Hepatic stellate cell (primary cell): Measurements from ENCODE around the gene TNFRSF1B.

ENCODE experiments used
- DNase-seq: peaks from one replicate; pipeline ENCODE4 v3.0.0; 2011; ENCODE audit warnings: low spot score

Gene TNFRSF1B

GRCh38 chr1:12158357-12159092 lies 8.3 kb upstream of the TNFRSF1B start:
- DNase-seq, result no peak

GRCh38 chr1:12159816-12160215 lies 7.0 kb upstream of the TNFRSF1B start:
- DNase-seq, result no peak

- no peak for DNase-seq
Measured at GRCh38 chr1:12161324-12161661, 5.5 kb upstream of the TNFRSF1B start.

GRCh38 chr1:12161662-12162458 lies 4.9 kb upstream of the TNFRSF1B start:
- DNase-seq, result peak; percentile 93

GRCh38 chr1:12162459-12163137 lies 4.2 kb upstream of the TNFRSF1B start:
- DNase-seq, result no peak

- DNase-seq, result no peak
Measured at GRCh38 chr1:12163210-12163609, 3.6 kb upstream of the TNFRSF1B start.

- DNase-seq, result no peak
Measured at GRCh38 chr1:12164210-12164609, 2.6 kb upstream of the TNFRSF1B start.

- no peak for DNase-seq
Measured at GRCh38 chr1:12165342-12165741, 1.4 kb upstream of the TNFRSF1B start.

- DNase-seq, result no peak
Measured at GRCh38 chr1:12167493-12168429, 970 bp downstream of the TNFRSF1B start.

GRCh38 chr1:12168451-12169160 lies 1.8 kb downstream of the TNFRSF1B start:
- no peak for DNase-seq

- DNase-seq, result no peak
Measured at GRCh38 chr1:12169442-12170135, 2.8 kb downstream of the TNFRSF1B start.

- no peak for DNase-seq
Measured at GRCh38 chr1:12170263-12170671, 3.5 kb downstream of the TNFRSF1B start.

GRCh38 chr1:12171206-12172041 lies 4.6 kb downstream of the TNFRSF1B start:
- no peak for DNase-seq

- DNase-seq, result no peak
Measured at GRCh38 chr1:12172042-12172851, 5.5 kb downstream of the TNFRSF1B start.

- no peak for DNase-seq
Measured at GRCh38 chr1:12173041-12173509, 6.3 kb downstream of the TNFRSF1B start.

GRCh38 chr1:12173631-12174121 lies 6.9 kb downstream of the TNFRSF1B start:
- DNase-seq, result no peak

- no peak for DNase-seq
Measured at GRCh38 chr1:12174924-12175810, 8.4 kb downstream of the TNFRSF1B start.
